Loucy (cell line): ENCODE measurements around the gene BCO1.

Experiments used
- H2AFZ ChIP-seq: fragments of 200-600 bp; sonication (generic); 2 replicates; pipeline ENCODE4 v1.6.0; 2016; ENCODE audit warnings: antibody characterized with exemption, mild to moderate bottlenecking, low read length, moderate library complexity
- H3F3A ChIP-seq: fragments of 200-600 bp; 2 replicates; pipeline ENCODE4 v1.6.0; 2016; ENCODE audit warnings: antibody characterized with exemption, low read depth, mild to moderate bottlenecking
- H3K27me3 ChIP-seq: fragments of 200-600 bp; sonication (generic); 2 replicates; pipeline ENCODE4 v1.6.1; 2014; ENCODE audit warnings: low read length, mild to moderate bottlenecking; ENCODE audit not compliant: insufficient read depth, poor library complexity, severe bottlenecking
- H3K36me3 ChIP-seq: fragments of 200-600 bp; sonication (generic); 2 replicates; pipeline ENCODE4 v1.6.1; 2016; ENCODE audit warnings: low read length; ENCODE audit not compliant: insufficient read depth
- H3K4me1 ChIP-seq: fragments of 200-600 bp; sonication (generic); 2 replicates; pipeline ENCODE4 v1.5.1; 2014; ENCODE audit warnings: low read length, mild to moderate bottlenecking; ENCODE audit not compliant: insufficient read depth, poor library complexity, severe bottlenecking
- H3K4me2 ChIP-seq: fragments of 200-600 bp; sonication (generic); 2 replicates; pipeline ENCODE4 v1.6.0; 2014; ENCODE audit warnings: antibody characterized with exemption, low read length, low read depth, mild to moderate bottlenecking; ENCODE audit not compliant: poor library complexity, severe bottlenecking
- H3K4me3 ChIP-seq: fragments of 200-600 bp; sonication (generic); 2 replicates; pipeline ENCODE4 v1.5.1; 2014; ENCODE audit warnings: low read length, mild to moderate bottlenecking, mixed read lengths; ENCODE audit not compliant: poor library complexity, severe bottlenecking
- H3K79me2 ChIP-seq: fragments of 200-600 bp; sonication (generic); 2 replicates; pipeline ENCODE4 v1.6.1; 2014; ENCODE audit warnings: low read length; ENCODE audit not compliant: insufficient read depth
- H3K9ac ChIP-seq: fragments of 200-600 bp; sonication (generic); 2 replicates; pipeline ENCODE4 v1.6.0; 2014; ENCODE audit warnings: mild to moderate bottlenecking, low read depth, low read length, moderate library complexity; ENCODE audit not compliant: poor library complexity, severe bottlenecking
- H3K9me2 ChIP-seq: fragments of 200-600 bp; sonication (generic); replicated peaks from 2 replicates; pipeline ENCODE4 v1.6.1; 2016; ENCODE audit warnings: low read depth, low read length, mixed read lengths
- H3K9me3 ChIP-seq: fragments of 200-600 bp; sonication (generic); 2 replicates; pipeline ENCODE4 v1.6.1; 2014; ENCODE audit warnings: mild to moderate bottlenecking, antibody characterized with exemption, low read length, low read depth; ENCODE audit not compliant: insufficient read depth
- H4K20me1 ChIP-seq: fragments of 200-600 bp; sonication (generic); 2 replicates; pipeline ENCODE4 v1.6.0; 2014; ENCODE audit warnings: antibody characterized with exemption, low read length, mild to moderate bottlenecking; ENCODE audit not compliant: insufficient read depth, poor library complexity, severe bottlenecking
- CTCF ChIP-seq: fragments of 200-600 bp; sonication (generic); conservative IDR thresholded peaks from 2 replicates; pipeline ENCODE4 v1.5.1; 2014; ENCODE audit warnings: mild to moderate bottlenecking, antibody characterized with exemption, low read length
- EZH2phosphoT487 ChIP-seq: fragments of 200-600 bp; IDR thresholded peaks from 2 replicates; pipeline ENCODE4 v1.6.1; 2018; ENCODE audit warnings: antibody characterized with exemption, mild to moderate bottlenecking, moderate library complexity, borderline replicate concordance

Gene BCO1

GRCh38 chr16:81284995-81285600, 46.6 kb downstream of the BCO1 start:
- Histone ChIP-seq H3K4me1 (no peaks in the 10 kb centered on the region), H3K9me3 (no peaks in the 10 kb centered on the region), H3K9ac (no peak overlapping the region), H3K4me3 (no peak overlapping the region), H3K4me2 (no peak overlapping the region), H3K27me3 (no peaks in the 10 kb centered on the region), H3F3A (no peaks in the 10 kb centered on the region), H3K79me2 (no peaks in the 10 kb centered on the region), H3K9me2 (no peaks in the 10 kb centered on the region), H3K36me3 (no peaks in the 10 kb centered on the region), H2AFZ (no peak overlapping the region), H4K20me1 (no peaks in the 10 kb centered on the region)
- no peak for TF ChIP-seq EZH2phosphoT487
- TF ChIP-seq CTCF: no peak

GRCh38 chr16:81286190-81286589, 47.7 kb downstream of the BCO1 start:
- no peaks in the 10 kb centered on the region for H3K79me2 ChIP-seq

GRCh38 chr16:81291117-81291516, 52.6 kb downstream of the BCO1 start:
- Histone ChIP-seq H3K4me3 (no peak overlapping the region), H2AFZ (no peak overlapping the region), H3K79me2 (no peaks in the 10 kb centered on the region), H3K27me3 (no peaks in the 10 kb centered on the region), H3K4me1 (no peaks in the 10 kb centered on the region), H3K9me2 (no peaks in the 10 kb centered on the region), H3K9me3 (no peaks in the 10 kb centered on the region), H3K4me2 (no peak overlapping the region), H4K20me1 (no peaks in the 10 kb centered on the region), H3K36me3 (no peaks in the 10 kb centered on the region), H3F3A (no peaks in the 10 kb centered on the region), H3K9ac (no peak overlapping the region)
- no peak for TF ChIP-seq CTCF
- TF ChIP-seq EZH2phosphoT487: no peak

More at GRCh38 chr16:81286190-81286589, 47.7 kb downstream of the BCO1 start:
- Histone ChIP-seq H3F3A (no peaks in the 10 kb centered on the region), H4K20me1 (no peaks in the 10 kb centered on the region), H3K9ac (no peak overlapping the region), H3K36me3 (no peaks in the 10 kb centered on the region), H3K4me2 (no peak overlapping the region), H3K27me3 (no peaks in the 10 kb centered on the region), H3K4me3 (no peak overlapping the region), H3K9me3 (no peaks in the 10 kb centered on the region), H2AFZ (no peak overlapping the region), H3K4me1 (no peaks in the 10 kb centered on the region), H3K9me2 (no peaks in the 10 kb centered on the region)
- TF ChIP-seq EZH2phosphoT487 (no peak), CTCF (no peak)
